Testis (tissue), 2 donors: ENCODE measurements around the gene CFD.

Experiments
- CTCF ChIP-seq, 3 experiments: fragments of 450-650 bp in 2 of 3; fragments of 200-600 bp in 1 of 3; sonication (generic) in 1 of 3; IDR thresholded peaks; one replicate each; pipeline ENCODE4 v1.5.1; 2016 to 2019; ENCODE audit warnings: antibody characterized with exemption in 3 of 3, mild to moderate bottlenecking in 2 of 3, moderate library complexity in 1 of 3
- POLR2A ChIP-seq: fragments of 450-650 bp; IDR thresholded peaks from one replicate; pipeline ENCODE4 v1.6.1; 2017; ENCODE audit warnings: antibody characterized with exemption, mild to moderate bottlenecking, moderate library complexity

- TF ChIP-seq CTCF (IDR thresholded peaks at IDR 0.05) (no peak), POLR2A (no peak)
These were observed 41.0 kb downstream of the CFD start for GRCh38 chr19:900302-901111.
